Neural cell (in vitro differentiated cells): Measurements from ENCODE around the gene BAIAP2L1.

Experiments
- CTCF ChIP-seq: fragments of 450-650 bp; IDR thresholded peaks from 2 replicates; pipeline ENCODE4 v1.5.1; 2014; ENCODE audit warnings: antibody characterized with exemption, mild to moderate bottlenecking, moderate library complexity; ENCODE audit not compliant: poor library complexity, severe bottlenecking
- RAD21 ChIP-seq: fragments of 450-650 bp; conservative IDR thresholded peaks from 2 replicates; pipeline ENCODE4 v1.6.1; 2014; ENCODE audit warnings: antibody characterized with exemption, mild to moderate bottlenecking, moderate library complexity
- REST ChIP-seq: IDR thresholded peaks from 2 replicates; pipeline ENCODE4 v1.6.1; 2012; ENCODE audit warnings: borderline replicate concordance
- TAF1 ChIP-seq: IDR thresholded peaks from 2 replicates; pipeline ENCODE4 v1.6.1; 2012; ENCODE audit warnings: low read depth

- TF ChIP-seq TAF1 = no peak
- TF ChIP-seq RAD21 = no peak
- no peak for TF ChIP-seq CTCF
- TF ChIP-seq REST = no peak
Measured at GRCh38 chr7:98322331-98323270, 78.3 kb downstream of the BAIAP2L1 start.
